GM18517 (cell line): ENCODE data around the gene ZNF22.
"Not testable (repeated sequence)": the region's sequence is repeated elsewhere in the genome, so short reads cannot be mapped to it uniquely, and the experiment has no call there.

Source experiments
- ATAC-seq: cut with Tn5 transposase; IDR thresholded peaks from one replicate; pipeline ENCODE4 v1.9.1; 2021; ENCODE audit warnings: mild to moderate bottlenecking, moderate library complexity; ENCODE audit not compliant: unreplicated experiment

ZNF22 gene

DNA sequence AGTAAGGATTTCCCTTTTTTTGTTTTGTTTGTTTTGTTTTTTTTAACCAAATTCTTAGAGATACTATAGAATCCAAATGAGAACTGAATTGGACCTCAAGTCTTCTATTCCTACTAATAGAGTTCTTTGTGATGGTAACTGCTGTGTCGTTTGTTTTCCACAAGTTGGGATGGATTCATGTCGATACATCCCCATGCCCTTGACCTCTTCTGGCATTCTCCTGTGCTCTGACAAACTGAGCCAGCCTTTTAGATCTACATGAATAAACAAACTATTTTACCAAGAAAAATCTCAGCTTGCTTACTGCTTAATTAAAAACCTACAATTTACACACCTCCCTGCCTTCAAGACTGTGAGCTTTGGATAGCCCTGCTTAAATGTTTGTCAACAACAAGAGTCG, 3.9 kb downstream of the ZNF22 start:
- no peak for ATAC-seq

DNA sequence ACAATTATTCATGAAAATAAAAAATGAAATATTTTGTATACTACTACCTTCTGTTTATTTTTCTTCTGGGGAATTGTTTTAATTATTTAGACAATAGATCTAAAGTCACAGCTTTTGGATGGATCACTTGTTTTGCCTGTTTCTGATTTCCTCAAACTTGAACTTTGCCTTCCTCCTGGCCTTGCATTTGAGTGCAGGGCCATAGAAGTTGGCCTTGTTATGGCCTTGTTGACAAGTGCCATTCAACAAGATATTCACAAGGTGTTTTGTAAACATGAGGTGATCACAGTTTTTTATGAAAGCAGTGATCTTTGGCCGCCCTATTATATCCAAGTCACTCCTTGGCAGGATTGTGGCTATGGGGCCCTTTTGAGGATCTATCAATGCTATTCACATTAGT, 4.6 kb downstream of the ZNF22 start:
- no peak for ATAC-seq

DNA sequence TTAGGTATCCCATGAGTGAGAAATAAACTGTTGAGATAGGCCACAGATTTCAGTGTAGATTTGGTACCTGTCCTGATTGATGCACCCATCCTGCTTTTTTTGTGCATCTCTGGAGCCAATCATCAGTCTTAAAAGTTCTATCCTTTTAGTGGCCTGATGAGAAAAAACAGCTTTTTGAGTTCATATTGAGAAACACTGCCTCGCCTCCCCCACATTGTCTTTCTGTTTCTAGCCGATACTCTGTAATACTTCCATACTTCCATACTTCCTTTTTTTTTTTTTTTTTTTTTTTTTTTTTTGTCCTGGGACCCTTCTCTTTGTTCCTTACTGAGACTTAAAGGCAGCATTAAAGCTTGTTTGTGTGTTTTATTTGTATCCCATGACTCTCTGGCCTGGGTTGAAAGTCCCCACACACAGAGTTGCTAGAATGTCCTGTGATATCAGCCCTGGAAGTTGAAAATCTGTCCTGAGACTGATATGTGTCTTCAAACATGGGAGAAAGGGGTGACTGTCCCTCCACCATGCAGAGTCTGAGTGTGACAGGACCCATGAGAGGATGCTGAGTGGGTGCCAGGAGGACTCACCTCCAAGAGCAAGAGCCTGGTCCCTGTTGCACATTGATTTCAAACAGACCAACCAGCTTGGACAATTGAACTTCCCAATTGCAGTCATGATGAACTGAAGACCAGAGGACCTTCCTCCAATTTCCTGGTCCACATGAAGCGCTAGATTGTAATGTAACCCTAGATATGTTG, 5.7 kb downstream of the ZNF22 start:
- ATAC-seq: no peak

DNA sequence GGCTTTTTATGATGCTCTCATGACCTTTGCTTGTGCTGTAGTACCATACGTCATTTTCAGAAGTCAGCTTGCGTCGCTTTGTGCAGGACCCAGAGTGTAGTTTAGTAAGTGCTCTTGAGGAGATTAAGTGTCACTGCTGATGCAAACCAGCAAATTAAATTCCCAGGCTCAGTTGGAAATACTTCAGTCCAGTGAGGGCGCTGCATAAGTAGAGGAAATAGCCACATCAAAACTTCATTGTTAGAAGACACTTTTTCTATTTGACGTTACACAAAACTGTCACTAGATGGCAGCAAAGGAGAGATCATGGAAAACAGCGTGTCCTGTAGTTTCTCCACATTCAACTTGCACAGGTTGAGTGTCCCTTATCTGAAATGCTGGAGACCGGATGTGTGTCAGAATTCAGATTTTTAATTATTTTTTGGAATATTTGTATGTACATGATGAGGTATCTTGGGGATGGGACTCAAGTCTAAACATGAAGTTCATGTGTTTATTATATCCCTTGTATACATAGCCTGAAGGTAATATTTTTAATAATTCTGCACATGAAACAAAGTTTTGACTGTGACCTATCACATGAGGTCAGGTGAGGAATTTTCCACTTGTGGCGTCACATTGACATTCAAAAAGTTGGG, 7.9 kb downstream of the ZNF22 start:
- ATAC-seq: peak; percentile 96

GRCh38 chr10:45014557-45014956, 13.8 kb downstream of the ZNF22 start:
- ATAC-seq: not testable (repeated sequence)

DNA sequence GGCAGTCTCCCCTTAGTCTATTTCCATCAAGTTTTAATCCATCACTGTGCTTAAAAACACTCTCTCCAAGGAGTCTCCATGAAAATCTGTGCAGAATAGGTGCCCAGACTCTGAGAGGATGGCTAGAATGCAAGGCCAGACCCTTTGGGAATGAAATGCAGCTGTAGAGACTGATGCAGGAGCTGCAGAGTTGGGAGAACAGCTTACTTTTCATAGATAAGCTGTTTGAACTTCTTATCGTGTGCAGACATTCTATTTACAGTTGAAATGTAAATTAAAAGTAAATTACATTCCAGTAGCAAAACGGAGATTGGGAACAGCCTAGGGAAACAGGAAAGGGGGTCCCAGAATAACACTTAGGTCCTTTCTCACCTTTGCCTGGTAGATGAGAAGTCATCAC, 14.9 kb downstream of the ZNF22 start:
- no peak for ATAC-seq

- no peak for ATAC-seq
These were observed 22.7 kb downstream of the ZNF22 start for GRCh38 chr10:45023426-45023825.

DNA sequence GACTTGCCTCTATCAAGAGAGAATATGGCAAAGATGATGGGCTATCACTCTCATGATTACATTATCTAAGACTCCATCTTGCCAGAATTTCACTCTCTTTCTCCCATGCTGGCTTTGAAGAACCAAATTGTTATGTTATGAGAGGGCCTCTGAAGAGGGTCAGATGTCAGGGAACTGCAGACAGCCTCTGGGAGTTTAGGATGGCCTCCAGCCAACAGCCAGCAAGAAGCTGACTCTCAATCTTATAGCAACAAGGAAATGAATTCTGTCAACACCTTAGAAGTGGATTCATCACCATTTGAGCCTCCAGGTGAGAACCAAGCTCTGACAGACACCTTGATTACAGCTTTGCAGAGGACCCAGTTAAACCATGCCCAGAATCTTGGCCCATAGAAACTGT, 33.6 kb downstream of the ZNF22 start:
- no peak for ATAC-seq

GRCh38 chr10:45035673-45036072, 35.0 kb downstream of the ZNF22 start:
- ATAC-seq: no peak

DNA sequence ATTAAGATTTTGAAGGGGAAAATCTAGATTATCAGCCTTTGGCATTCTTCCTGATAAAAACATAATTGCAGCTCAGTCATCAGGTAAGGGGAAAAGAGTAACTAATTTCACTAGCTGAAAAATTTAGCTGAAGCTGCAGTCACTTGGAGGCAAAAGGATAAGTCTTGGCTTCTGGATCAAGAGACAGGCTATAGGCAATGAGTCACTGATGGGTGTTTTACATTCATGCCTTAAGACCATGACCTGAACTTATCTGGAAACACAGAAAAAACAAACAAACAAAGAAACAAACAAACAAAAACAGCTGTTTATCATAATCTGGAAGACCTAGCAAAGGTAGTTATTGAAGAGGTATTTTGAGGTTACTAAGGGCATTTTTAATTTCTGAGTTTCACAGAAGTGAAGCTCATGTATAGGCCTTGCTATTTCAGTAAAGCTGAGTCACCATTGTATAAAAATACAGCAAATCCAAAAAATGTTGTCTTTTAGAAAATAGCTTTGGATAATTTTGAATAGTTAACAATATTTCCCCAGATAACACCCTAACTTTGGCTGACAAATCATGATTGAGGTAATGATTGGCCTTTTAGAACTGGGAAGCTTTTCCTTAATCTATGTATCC, 40.3 kb downstream of the ZNF22 start:
- no peak for ATAC-seq

DNA sequence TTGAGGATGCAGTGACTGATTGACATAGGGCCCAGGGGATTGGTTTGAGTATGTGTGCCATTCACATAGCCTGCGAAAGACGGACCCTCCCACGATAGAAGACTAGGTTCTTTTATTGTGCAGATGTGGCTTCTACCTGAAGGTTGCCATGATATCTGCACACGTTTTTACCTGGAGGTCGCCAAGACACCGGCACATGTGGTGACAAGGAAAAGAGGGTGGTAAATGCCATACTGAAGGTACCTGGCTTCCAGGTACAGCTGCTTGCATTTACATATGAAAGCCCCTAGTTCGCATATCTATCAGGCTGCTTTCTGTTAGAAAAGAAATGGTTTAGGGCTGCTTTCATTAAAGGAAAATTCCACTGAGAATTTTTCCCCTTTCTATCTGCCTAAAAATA, 43.6 kb downstream of the ZNF22 start:
- ATAC-seq: no peak

- no peak for ATAC-seq
These were observed 50.0 kb downstream of the ZNF22 start for GRCh38 chr10:45050551-45051235.

- ATAC-seq: no peak
These were observed 52.0 kb downstream of the ZNF22 start for GRCh38 chr10:45052700-45053099.

DNA sequence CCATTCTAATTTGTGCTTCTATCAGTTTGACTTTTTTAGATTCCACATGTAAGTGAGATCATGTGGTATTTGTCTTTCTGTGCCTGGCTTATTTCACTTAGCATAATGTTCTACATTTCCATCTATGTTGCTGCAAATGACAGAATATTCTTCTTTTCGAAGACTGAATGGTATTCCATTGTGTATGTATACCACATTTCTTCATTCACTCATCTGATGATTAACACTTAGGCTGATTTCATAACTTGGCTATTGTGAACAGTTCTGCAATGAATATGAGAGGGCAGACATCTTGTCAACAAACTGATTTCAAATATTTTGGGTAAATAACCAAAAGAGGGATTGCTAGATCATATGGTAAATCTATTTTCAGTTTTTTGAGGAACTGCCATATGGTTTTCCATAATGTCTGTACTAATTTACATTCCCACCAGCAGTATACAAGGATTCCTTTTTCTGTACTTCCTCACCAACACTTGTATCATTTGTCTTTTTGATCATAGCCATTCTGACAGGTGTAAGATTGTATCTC, 52.9 kb downstream of the ZNF22 start:
- no peak for ATAC-seq
